ENCODE measurements around the gene NOL9. TPM values are rescaled to one million over a fixed set of nuclear protein-coding genes. Genes with fewer than 3 reads are reported as not detected.

NOL9 gene
- total and polyA plus RNA-seq, 9 of the 15 experiments (the other 6 are each of a cell fraction or from before 2014, with no cell fraction given), result 5.6 to 76.5 (median 47.3) TPM

DNA sequence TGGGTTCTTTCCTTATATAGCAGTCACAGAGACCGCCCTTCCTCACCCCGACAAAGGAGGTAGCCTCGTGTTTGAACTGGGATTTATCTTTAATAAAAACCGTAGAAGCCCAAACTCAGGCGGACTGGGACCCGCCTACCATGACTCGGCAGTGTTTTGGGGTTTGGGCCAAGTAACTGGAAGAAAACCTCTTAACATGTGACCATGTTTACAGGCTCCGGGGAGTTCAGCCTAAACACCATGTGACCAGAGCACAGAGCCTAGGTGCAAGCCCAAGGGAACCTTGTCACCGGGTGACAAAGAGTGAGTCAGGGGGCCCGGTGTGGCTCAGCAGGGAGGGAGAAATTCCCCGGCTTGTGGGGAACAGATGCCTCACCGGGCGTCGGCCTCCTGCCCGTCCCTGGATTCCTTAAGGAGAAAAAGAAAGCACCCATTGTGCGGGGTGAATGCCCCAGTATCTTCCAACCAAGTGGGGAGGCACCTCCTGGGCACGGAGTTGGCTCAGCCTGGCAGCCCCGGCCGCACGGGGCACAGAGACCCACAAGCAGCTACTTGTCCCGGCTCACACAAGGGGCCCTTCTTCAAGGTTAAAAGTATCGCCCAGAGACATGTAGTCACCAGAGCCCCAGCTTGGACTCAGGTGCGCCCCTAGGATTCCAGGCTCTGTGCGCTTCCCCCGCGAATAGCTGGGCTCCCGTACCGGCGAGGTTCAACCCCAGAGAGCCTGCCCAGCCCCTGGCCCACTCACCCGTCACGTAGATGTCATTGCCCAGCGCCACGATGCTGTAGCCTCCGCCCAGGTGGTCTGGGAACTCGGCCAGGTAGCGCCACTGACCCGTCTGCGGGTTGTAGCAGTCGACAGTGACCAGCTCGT is 47.0 kb upstream of the NOL9 start (continued):
- TF ChIP-seq FOXA3 (CRISPR knock-in tag; conservative IDR thresholded peaks at IDR 0.05 in 1 of 2, IDR thresholded peaks at IDR 0.05 in 1 of 2) (peak; percentile 67 to 84), ZNF398 (CRISPR knock-in tag; IDR thresholded peaks at IDR 0.05) (no peak), ZNF23 (CRISPR knock-in tag; IDR thresholded peaks at IDR 0.05) (no peak), NCOA2 (IDR thresholded peaks at IDR 0.05; ENCODE audit: partially characterized antibody in 2 of 2) (no peak), HDAC1 (IDR thresholded peaks at IDR 0.05) (peak in 1 of 2 experiments; percentile 95; a peak in 2 of 4 replicates), CREBBP (IDR thresholded peaks at IDR 0.05; ENCODE audit: low read depth, low read length) (no peak), POLR2A (conservative IDR thresholded peaks at IDR 0.05) (peak; percentile 61; the same call in 1 of the 2 replicates), RB1 (IDR thresholded peaks at IDR 0.05; ENCODE audit: low read depth) (peak; percentile 46; the same call in 1 of the 2 replicates), POLR2B (IDR thresholded peaks at IDR 0.05; ENCODE audit: low read depth, partially characterized antibody) (no peak), SNIP1 (IDR thresholded peaks at IDR 0.05; ENCODE audit: low read depth) (no peak), RBM25 (IDR thresholded peaks at IDR 0.05; ENCODE audit: low read depth, low read length, severe bottlenecking) (no peak), ZFP30 (CRISPR knock-in tag; IDR thresholded peaks at IDR 0.05; ENCODE audit: borderline replicate concordance) (no peak), PTBP1 (IDR thresholded peaks at IDR 0.05; ENCODE audit: low read depth, low read length) (no peak), E4F1 (CRISPR knock-in tag; IDR thresholded peaks at IDR 0.05; ENCODE audit: borderline replicate concordance) (no peak), MCM7 (IDR thresholded peaks at IDR 0.05) (no peak), ZSCAN29 (IDR thresholded peaks at IDR 0.05) (no peak), RAD21 (CRISPR knock-in tag; conservative IDR thresholded peaks at IDR 0.05 in 1 of 2, IDR thresholded peaks at IDR 0.05 in 1 of 2) (no peak), POLR3G (IDR thresholded peaks at IDR 0.05; ENCODE audit: extremely low read depth, insufficient read length, insufficient replicate concordance) (no peak), RFX7 (CRISPR knock-in tag; IDR thresholded peaks at IDR 0.05) (no peak), RBM17 (IDR thresholded peaks at IDR 0.05; ENCODE audit: borderline replicate concordance, low read depth, low read length) (no peak), CGGBP1 (CRISPR knock-in tag; IDR thresholded peaks at IDR 0.05) (no peak)
- TF ChIP-seq, protein P1, sequence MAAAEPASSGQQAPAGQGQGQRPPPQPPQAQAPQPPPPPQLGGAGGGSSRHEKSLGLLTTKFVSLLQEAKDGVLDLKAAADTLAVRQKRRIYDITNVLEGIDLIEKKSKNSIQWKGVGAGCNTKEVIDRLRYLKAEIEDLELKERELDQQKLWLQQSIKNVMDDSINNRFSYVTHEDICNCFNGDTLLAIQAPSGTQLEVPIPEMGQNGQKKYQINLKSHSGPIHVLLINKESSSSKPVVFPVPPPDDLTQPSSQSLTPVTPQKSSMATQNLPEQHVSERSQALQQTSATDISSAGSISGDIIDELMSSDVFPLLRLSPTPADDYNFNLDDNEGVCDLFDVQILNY (CRISPR knock-in tag; IDR thresholded peaks at IDR 0.05), result no peak; the same call in 1 of the 2 replicates
